HG03064 (cell line): ENCODE measurements around the gene MARK2.
"Not testable (repeated sequence)": the region's sequence is repeated elsewhere in the genome, so short reads cannot be mapped to it uniquely, and the experiment has no call there.

Experiments
- ATAC-seq: cut with Tn5 transposase; IDR thresholded peaks from one replicate; pipeline ENCODE4 v1.9.1; 2021; ENCODE audit warnings: low read depth; ENCODE audit not compliant: unreplicated experiment

MARK2 gene

GRCh38 chr11:63850920-63851319 lies 12.0 kb downstream of the MARK2 start:
- no peak for ATAC-seq

- no peak for ATAC-seq
These were observed 12.5 kb downstream of the MARK2 start for GRCh38 chr11:63851364-63851763.

GRCh38 chr11:63853476-63853875 lies 14.6 kb downstream of the MARK2 start:
- ATAC-seq, result no peak

GRCh38 chr11:63854696-63855095 lies 15.8 kb downstream of the MARK2 start:
- ATAC-seq, result no peak

GRCh38 chr11:63855975-63856374 lies 17.1 kb downstream of the MARK2 start:
- ATAC-seq, result no peak

- no peak for ATAC-seq
These were observed 20.0 kb downstream of the MARK2 start for GRCh38 chr11:63858628-63859550.

- ATAC-seq, result no peak
These were observed 24.0 kb downstream of the MARK2 start for GRCh38 chr11:63862923-63863322.

GRCh38 chr11:63863620-63864019 lies 24.7 kb downstream of the MARK2 start:
- ATAC-seq, result not testable (repeated sequence)

GRCh38 chr11:63866211-63866610 lies 27.3 kb downstream of the MARK2 start:
- no peak for ATAC-seq

GRCh38 chr11:63867511-63867910 lies 28.6 kb downstream of the MARK2 start:
- ATAC-seq, result no peak

- no peak for ATAC-seq
These were observed 29.6 kb downstream of the MARK2 start for GRCh38 chr11:63868399-63869064.

GRCh38 chr11:63869171-63869591 lies 30.3 kb downstream of the MARK2 start:
- ATAC-seq, result no peak

GRCh38 chr11:63869683-63870082 lies 30.8 kb downstream of the MARK2 start:
- no peak for ATAC-seq

- ATAC-seq, result no peak
These were observed 31.6 kb downstream of the MARK2 start for GRCh38 chr11:63870351-63871140.

- ATAC-seq, result peak; percentile 92
These were observed 33.3 kb downstream of the MARK2 start for GRCh38 chr11:63871962-63872799.

- ATAC-seq, result no peak
These were observed 33.9 kb downstream of the MARK2 start for GRCh38 chr11:63872800-63873197.

GRCh38 chr11:63873311-63873710 lies 34.4 kb downstream of the MARK2 start:
- no peak for ATAC-seq

GRCh38 chr11:63874511-63874910 lies 35.6 kb downstream of the MARK2 start:
- no peak for ATAC-seq

GRCh38 chr11:63875506-63876065 lies 36.7 kb downstream of the MARK2 start:
- no peak for ATAC-seq

- ATAC-seq, result no peak
These were observed 37.7 kb downstream of the MARK2 start for GRCh38 chr11:63876616-63877015.
